EH (cell line): ENCODE results near the gene SAXO2.
"Not testable (repeated sequence)": the region's sequence is repeated elsewhere in the genome, so short reads cannot be mapped to it uniquely, and the experiment has no call there.

Source experiments
- DNase-seq: peaks from one replicate; pipeline ENCODE4 v3.0.0-alpha.2; 2015; ENCODE audit warnings: low read depth

SAXO2 gene

DNA sequence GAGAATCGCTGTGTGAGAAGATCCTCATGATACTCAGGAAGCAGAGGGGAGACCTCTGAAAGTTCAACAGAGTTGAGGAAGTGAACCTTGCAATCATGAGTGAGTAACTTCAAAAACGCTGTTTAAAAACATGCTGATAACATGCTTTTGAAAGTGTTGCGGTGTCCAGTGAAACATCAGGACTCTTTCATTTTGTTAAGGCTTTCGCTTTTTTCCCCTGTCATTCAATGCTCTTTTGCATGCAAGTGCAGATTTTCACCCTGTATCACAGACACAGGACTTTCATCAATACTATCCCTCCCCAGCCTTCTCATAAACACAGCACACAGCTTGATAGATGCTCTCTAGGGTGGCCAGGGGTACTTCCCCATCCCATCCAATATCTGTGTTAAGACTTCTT lies 23.9 kb downstream of the SAXO2 start:
- DNase-seq, result not testable (repeated sequence)

DNA sequence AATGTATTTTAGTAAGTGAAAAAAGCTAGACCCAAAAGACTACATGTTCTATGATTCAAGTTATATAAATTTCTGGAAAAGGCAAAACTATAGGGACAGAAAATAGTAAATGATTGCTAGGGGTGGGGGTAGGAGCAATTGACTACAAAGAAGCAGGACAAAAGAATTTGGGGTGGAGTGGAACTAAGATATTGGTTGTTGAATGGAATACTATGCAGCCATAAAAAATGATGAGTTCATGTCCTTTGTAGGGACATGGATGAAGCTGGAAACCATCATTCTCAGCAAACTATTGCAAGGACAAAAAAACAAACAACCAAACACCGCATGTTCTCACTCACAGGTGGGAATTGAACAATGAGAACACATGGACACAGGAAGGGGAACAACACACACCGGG lies 25.6 kb downstream of the SAXO2 start:
- not testable (repeated sequence) for DNase-seq

DNA sequence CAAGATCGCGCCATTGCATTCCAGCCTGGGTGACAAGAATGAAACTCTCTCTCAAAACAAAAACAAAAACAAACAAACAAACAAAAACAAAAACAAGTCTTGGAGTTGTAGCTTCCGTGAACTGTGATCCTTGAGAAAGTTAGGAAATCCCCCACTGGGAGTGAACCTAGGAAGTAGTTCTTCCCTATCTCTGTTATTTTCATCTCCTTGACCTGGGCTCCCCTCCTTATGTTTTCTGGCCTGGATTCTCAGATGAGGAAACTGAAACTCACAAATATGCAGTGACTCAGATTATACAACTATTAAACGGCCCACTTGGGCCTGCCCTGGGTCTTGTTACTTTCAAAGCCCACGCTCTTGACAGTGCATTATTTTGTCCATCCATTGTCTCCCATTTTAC lies 29.7 kb downstream of the SAXO2 start:
- DNase-seq, result no peak

DNA sequence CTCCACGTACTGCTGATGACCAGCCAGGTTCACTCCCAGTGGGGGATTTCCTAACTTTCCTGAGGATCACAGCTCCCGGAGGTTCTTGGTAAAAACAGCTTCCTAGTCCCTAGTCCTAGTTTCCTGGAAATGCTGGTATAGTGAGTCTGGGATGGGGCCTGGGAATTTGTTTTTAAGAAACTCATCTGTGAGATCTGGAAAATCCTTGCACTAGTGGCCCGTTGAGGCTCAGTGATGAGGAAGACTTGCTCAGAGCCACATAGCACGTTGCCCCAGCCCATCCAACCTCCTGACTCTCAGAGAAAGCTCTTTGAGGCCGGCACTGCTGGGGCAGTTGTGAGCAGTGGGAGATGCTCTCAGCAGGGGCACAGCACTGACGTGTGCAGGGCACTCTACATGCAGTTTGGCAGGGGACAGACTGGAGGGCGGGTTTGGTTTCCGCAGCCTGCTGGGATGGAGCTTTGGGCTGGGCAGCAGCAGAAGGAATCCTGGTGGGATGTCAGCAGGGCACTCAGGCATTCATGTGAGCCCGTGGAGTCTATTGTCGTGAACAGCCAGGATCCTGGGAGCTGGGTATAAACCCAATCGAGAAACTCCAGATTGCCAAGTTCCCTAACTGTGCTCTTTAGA lies 31.6 kb downstream of the SAXO2 start:
- DNase-seq, result no peak

DNA sequence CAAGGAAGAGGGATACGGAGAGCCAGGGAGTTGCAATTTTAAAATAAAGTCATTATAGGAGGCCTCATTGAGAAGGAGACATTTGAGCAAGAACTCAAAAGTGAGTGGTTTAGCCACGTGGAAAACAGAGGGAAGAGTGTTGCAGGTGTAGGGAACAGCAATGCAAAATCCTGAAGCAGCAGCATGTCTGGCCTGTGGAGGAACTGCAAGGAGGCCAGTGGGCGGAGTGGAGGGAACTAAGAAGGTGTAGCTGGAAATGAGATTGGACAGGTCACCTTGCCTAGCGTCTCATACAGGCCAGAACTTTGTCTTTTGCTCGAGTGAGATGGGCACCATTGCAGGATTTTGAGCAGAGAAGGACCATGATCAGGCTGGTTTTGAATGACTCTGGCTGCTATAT lies 34.9 kb downstream of the SAXO2 start:
- no peak for DNase-seq

DNA sequence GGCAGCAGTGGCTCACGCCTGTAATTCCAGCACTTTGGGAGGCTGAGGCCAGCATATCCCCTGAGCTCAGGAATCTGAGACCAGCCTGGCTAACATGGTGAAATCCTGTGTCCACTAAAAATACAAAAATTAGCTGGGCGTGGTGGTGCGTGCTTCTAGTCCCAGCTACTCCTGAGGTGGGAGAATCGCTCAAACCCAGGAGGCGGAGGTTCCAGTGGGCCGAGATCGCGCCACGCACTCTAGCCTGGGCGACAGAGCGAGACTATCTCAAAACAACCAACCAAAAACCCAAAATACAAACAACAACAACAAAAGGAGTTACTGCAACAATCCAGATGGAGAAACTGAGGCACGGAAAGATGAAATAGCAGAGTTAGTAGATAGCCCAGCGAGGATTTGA lies 35.4 kb downstream of the SAXO2 start:
- DNase-seq, result no peak

DNA sequence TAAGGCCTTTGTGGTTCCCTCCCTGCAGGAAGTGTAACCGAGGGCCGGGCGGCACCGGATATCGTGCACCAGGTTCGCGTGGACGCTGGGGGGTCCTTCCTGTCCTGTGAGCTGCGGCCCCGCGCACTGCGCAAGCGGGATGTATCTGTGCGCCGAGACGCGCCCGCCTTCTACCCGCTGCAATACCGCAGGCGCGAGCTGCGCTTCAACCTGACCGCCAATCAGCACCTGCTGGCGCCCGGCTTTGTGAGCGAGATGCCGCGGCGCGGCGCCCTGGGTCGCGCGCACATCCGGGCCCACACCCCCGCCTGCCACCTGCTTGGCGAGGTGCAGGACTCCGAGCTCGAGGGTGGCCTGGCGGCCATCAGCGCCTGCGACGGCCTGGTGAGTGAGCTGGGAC lies 35.9 kb downstream of the SAXO2 start:
- no peak for DNase-seq

DNA sequence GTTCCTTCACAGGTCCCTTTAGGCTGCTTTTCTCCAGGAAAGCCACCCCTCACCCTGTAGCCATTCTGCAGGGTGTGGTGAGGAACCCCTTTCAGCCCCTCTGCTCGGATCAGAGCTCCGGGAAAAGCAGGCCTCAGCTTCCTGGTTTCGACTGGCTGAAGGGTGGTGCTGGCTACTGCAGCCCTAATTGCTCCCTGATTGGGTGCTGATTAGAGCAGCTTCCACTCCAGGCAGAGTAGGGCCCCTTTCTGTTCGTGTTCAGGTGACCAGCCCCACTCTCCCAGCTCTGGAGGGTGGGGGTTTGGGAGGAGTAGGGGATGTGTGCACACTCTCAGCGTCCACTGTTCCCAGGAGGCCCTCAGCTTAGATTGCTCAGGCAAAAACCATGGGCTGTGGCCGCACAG lies 36.9 kb downstream of the SAXO2 start:
- not testable (repeated sequence) for DNase-seq

DNA sequence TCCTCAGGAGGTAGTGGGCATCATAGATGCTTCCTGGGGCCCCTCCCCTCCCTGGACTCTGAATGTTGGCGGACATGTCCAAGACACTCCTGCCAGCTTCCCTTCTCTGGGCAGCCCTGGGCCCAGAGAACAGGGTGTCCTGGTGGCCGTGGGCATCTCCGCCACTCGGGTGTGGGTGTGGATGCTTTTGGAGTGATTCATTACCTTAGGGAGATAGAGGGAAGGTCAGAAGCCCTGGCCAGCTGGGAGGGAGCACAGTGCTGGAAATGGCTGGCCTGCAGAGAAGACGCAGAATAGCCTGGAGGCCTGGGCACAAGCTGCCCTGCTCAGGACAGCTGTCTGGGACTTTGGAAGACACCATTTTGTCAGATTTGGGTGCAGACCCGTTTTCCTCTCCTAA lies 37.7 kb downstream of the SAXO2 start:
- DNase-seq, result peak; percentile 57

DNA sequence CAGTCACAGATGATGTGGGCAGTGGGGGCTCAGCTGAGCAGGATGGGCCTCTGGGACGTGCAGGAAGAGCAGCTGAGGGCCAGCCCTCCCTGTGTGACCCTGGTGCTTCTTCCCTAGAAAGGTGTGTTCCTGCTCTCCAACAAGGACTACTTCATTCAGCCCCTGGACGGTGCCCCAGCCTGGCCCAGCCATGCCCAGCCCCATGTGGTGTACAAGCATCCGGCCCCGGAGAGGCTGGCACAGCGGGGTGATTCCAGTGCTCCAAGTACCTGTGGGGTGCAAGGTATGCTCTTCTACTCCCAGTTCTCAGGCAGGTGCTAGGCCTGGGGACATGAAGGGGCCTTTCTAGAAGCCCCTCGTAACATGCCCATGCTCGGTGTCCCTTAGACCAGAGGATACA lies 38.3 kb downstream of the SAXO2 start:
- no peak for DNase-seq

DNA sequence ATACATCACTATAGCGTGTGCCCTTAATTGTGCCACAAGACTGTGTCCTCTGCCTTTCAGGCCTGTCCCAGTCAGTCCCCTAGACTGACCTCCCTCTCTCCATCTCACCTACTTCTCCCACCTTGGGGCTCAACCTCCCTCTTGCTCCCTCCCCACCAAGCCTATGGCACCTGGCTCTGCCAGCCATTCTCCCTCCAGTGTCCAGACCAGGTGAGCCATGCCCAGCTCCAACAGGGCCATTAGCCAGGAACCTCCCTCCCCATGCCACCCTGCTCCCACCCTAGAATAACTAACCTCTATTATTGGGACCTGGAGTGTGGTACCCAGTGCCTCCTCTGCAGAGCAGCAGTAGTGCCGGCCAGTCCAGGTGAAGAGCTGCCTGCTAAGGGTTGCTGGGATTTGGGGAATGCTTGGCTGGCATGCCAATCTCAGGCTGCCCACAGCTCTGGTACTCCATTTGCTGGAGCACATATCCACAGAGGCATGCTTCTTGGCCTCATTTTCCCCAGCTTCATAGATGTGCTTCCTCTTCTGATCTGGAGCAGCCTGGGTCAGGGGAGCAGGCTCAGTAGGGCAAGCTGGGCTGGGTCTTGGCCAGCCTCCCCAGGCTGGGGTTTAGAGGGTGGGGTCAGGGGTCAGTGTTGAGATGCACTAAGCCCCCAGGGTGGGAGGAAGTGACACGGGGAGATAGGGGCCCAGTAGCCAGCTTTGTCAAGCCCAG lies 38.8 kb downstream of the SAXO2 start:
- no peak for DNase-seq

DNA sequence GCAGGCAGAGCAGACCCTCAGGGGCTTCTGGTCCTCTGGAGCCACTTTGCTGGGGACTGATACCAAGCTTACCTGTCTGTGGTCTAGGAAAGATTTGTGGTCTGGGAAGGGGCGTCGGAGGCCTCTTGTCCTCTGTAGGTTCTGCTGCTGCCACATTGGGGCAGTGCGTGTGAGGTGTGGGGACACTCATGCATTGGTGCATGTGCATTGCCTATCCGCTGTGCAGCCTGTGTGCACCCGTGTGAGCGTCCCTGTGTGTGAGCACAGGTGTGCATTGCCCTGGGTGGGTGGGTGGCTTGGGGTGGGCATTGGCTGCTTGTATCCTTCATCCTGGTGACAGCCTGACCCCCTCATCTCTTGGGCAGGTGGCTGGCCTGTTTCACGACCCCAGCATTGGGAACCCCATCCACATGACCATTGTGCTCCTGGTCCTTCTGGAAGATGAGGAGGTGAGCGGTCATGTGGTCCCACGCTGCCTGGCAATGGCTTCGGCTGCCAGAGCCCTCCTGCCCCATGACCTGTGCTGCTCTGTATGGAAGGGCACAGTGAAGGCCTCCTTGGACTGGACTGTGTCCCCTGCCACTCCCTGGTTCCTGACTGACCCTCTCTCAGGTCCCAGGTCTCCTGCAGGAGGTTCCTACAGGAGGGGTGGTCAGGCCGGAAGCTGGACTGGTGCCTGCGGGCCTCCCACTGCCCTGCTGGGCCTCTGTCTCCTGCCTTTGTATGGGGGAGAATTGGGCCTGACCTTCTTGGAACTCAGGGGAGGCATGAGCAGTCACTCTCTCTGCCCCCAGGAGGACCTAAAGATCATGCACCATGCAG lies 41.5 kb downstream of the SAXO2 start:
- no peak for DNase-seq

DNA sequence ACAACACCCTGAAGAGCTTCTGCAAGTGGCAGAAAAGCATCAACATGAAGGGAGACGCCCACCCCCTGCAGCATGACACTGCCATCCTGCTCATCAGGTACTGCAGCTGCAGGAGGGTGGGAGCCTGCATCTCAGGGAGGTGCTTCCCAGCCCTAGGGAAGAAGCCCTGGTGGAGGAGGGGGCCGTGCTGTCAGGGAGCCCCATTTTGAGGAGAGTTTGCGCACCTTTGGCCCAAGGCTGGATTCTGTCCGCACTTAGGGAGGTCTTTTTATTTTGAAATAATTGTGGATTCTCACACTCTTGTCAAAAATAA lies 42.1 kb downstream of the SAXO2 start:
- no peak for DNase-seq

DNA sequence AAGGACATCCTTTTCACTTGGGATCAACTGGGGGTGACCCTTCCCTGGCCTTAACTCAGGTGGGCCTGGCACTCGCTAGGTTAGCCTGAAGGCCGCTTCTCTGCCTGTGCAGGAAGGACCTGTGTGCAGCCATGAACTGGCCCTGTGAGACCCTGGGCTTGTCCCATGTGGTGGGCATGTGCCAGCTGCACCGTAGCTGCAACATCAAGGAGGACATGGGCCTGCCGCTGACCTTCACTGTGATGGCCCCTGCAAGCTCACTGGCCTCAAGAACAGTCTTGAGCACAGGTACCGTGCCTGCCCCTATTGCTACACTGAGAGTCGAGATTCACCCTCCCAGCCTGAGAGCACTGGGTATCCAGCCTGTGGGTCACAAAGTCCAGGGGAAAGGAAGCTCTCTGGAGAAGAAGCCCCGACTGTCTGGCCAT lies 43.0 kb downstream of the SAXO2 start:
- no peak for DNase-seq

DNA sequence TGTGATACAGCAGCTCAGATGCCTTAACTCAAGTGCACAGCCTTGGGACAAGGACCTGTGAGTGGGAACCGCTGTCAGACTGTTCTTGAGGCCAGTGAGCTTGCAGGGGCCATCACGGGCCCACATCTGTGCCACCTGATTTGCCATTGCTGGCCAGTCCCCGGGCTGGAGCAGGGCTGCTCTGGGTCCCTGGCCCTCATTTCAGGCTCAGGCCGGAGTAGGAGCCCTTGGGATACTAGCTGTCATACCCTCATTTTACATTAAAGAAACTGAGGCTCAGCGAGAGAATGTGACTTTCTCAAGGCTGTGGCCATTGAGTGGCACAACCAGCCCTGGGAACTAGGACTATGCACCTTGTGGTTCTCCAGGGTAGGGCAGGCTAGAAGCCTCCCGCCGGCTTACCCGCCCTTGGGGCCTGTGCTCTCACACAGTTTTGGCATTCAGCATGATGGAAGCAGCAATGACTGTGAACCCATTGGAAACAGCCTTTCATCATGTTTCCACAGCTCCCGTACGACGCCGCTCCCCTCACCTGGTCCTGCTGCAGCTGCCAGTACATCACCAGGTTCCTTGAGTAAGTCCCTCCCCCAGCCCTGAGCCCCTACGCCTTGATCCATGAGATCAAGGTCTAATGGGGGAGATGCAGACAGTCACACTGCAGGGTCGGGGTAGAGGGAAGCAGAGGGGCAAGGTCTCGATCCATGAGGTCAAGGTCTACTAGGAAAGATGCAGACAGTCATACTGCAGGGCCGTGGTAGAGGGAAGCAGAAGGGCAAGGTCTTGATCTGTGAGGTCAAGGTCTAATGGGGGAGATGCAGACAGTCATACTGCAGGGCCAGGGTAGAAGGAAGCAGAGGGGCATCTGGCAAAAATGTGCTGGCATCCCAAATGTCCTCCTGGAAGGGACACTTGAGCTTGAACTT lies 44.4 kb downstream of the SAXO2 start:
- no peak for DNase-seq

DNA sequence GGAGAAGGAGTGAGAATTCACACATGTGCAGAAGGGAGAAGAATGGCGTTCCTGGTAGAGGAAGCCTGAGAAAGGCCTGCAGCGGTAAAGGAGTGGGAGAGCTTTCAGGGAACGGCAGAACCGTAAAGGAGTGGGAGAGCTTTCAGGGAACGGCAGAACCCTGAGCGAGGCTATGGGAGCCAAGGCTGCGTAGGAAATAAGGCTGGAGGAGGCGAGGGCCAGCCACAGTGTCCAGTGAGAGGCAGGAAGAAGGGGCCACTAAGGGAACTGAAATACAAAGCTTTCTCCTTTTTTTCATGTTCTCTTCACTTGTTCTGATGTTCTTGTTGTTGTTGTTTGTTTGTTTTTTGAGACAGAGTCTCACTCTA lies 45.1 kb downstream of the SAXO2 start:
- DNase-seq, result no peak

DNA sequence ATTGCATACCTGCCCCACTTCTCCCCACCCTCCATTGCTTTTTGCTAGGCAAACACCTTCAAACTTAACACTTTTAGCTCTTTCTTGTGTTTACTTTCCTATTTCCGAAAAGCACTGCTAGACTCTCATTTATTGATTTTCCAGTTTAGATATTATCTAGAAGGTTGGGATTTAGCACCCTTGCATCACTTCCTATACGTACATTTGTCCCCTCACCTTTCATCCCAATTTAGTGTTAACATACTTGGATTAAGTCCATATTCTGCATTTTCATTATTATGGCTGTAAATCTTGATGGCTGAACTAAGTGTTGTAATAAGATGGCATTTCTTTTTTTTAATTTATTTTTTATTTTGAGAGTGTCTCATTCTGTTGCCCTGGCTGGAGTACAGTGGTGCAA lies 47.2 kb downstream of the SAXO2 start:
- no peak for DNase-seq

DNA sequence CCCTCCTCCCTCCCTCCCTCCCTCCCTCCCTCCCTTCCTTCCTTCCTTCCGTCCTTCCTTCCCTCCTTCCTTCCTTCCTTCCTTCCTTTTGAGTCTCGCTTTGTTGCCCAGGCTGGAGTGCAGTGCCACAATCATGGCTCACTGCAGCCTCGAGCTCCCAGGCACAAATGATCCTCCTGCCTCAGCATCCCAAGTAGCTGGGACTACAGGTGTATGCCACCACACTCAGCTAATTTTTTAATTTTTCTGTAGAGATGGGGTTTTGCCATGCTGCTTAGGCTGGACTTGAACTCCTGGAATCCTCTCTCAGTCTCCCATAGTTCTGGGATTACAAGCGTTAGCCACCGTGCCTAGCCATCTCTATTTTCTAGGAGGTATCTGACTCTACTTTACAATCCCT lies 48.7 kb downstream of the SAXO2 start:
- DNase-seq, result not testable (repeated sequence)

DNA sequence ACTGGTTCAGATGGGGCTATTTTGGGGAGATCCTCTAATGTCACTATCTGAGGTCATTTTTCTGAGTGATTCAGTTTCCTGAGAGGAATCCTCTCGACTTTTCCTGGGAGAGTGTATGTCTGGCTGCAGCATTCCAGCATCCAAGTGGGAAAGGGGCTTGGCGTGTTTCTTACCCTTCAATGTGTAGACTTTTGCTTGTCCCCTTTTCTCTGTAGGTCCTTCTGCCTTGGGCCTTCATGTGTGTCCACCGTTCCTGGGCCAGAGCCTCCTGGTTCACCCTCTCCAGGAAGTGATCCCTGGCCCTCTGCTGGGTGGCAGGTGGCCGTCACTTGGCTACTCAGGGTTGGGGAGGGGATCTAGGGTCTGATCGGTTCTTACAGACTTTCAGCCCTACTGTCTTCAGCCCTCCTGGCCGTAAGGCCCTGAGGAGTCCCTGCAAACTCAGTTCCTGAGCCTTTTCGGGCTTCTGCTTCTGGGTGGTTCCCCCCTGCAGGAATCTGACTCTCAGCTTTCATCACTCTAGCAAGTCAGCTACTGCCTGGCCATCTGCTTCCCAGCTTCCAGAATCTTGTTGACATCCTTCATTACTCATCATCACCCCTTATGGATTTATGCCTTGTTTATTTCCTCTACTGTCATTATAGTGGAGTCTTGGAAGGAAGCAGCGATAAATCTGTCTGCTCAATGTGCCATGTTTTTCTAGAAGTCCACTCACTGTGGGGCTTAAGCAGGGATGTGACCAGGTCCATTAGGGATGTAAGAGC lies 50.1 kb downstream of the SAXO2 start:
- DNase-seq, result peak; percentile 68

DNA sequence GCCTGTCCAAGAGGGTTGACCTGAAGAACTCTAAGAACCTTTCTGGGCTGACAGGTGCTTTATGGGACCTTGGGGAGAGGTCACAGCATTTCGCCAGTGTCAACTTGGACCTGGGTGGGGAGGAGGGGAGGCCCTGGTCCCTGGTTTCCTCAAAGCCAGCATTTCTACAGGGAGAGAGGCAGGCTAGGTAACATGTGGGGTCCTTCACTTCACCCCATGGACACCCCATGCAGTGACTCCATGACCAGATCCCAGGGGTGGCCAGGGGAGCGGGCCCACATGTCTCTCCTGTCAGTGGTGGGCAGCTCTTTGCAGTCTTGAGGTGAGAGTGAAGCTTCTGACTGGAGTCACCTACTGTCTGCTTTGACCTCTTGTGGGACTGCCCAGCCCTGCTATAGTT lies 50.8 kb downstream of the SAXO2 start:
- no peak for DNase-seq

DNA sequence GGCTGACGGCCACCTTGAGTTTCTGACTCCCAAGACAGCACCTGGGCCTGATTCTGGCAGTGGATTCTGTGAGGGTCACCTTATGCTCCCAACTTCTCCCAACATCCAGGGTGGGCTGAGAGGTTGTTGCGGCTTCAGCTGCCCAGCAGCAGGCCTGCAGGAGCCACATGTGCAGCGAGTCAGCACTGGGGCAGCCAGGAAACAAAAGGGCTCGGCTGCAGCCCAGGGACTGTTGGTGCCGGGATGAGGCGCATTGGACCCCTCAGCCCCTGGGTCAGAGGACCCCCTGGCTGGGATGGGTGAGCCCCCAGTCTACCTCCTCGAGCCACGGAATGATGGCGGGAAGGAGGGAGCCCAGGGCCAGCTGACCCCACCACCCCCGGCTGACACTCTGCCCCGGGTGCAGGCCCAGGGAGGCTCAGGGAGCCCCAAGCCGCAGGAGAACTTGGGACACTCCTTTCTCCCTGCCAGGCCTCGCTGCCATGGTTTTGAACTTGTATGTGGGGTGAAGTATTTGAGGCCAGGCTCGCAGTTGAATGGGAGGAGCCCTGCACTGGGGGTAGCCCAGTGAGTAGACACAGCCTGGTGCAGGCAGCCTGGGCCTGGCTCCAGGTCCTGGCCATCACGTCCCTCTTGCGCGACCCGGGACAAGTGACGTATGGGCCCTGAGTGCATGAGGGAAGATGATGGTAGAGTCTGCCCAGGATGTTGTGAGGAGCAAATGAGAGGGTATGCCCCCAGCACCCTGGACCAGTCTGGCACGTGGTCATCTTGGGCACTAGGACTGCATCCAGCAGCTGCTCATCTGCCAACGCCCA lies 51.5 kb downstream of the SAXO2 start:
- not testable (repeated sequence) for DNase-seq
